ENCODE results near the gene ELOVL1.

ELOVL1 gene

GRCh38 chr1:43337588-43337987, 30.2 kb downstream of the ELOVL1 start, which contains the start of gene MPL:
MPL (plus strand) TSS chr1:43337818; CDS start chr1:43337849, 31 bp downstream.
- no peak for TF ChIP-seq CTCF (conservative IDR thresholded peaks at IDR 0.05)
- no peak for TF ChIP-seq ZFX (IDR thresholded peaks at IDR 0.05)
- H3K27ac ChIP-seq = no peak within 1 kb of the TSS

- no peak for TF ChIP-seq CTCF (conservative IDR thresholded peaks at IDR 0.05)
- no peak for TF ChIP-seq ZFX (IDR thresholded peaks at IDR 0.05)
- no peak overlapping the region for H3K27ac ChIP-seq
These were observed 33.2 kb downstream of the ELOVL1 start for GRCh38 chr1:43334453-43335205.

- TF ChIP-seq CTCF (conservative IDR thresholded peaks at IDR 0.05) = no peak
- no peak for TF ChIP-seq ZFX (IDR thresholded peaks at IDR 0.05)
- H3K27ac ChIP-seq = no peak overlapping the region
These were observed 36.1 kb downstream of the ELOVL1 start for GRCh38 chr1:43331688-43332087.

GRCh38 chr1:43329995-43330751, 37.6 kb downstream of the ELOVL1 start:
- H3K27ac ChIP-seq = no peak overlapping the region
- no peak for TF ChIP-seq CTCF (conservative IDR thresholded peaks at IDR 0.05)
- TF ChIP-seq ZFX (IDR thresholded peaks at IDR 0.05) = no peak

GRCh38 chr1:43327549-43328292, 40.1 kb downstream of the ELOVL1 start:
- no peak overlapping the region for H3K27ac ChIP-seq
- TF ChIP-seq CTCF (conservative IDR thresholded peaks at IDR 0.05) = no peak
- TF ChIP-seq ZFX (IDR thresholded peaks at IDR 0.05) = no peak

- no peak overlapping the region for H3K27ac ChIP-seq
- TF ChIP-seq CTCF (conservative IDR thresholded peaks at IDR 0.05) (no peak), ZFX (IDR thresholded peaks at IDR 0.05) (no peak)
These were observed 42.4 kb downstream of the ELOVL1 start for GRCh38 chr1:43325381-43325780.

All from C4-2B (cell line).